Measurements from ENCODE around the gene PRDM11. TPM values are rescaled to one million over a fixed set of nuclear protein-coding genes. Genes with fewer than 3 reads are reported as not detected.

PRDM11 gene
- total and polyA plus RNA-seq, 4 donors = 0.64 to 6.9 (median 2.8) TPM

DNA sequence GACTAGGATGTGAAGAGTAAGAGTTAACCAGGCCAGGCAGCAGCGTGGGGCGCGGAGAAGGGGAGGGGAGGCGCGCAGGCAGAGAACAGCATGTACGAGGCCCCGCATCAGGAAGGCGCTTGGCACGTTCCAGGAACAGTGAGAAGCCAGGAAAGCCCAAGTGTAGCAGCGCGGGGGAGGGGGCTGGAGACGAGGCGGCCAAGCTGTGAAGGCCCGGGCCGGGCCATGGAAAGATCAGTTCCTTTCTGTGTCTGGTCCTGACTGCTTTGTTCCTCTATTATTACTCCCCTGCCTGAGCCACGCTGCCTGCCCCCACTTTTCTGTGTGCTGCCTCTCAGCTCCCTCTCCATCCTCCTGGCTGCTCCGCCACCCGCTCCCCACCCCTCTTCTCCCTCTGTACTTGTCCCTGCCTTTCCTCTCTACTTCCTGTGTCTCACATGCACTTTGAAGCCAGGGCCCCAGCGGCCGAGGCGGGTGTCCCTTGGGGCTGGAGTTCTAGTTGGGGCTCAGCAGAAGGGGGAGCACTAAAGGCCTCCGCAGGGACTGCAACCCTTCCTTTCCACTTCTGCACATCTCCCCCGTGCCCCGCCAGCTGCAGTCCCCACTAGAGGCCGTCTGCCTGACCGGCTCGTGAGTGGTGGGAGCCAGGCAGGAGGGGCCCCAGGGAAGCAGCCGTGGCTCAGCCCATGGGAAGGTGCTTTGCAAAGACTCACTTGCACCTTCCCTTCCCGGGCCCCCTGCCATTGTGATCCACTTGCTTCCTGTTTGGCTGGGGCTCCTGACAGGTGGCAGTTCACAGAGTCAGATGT is 63.7 kb downstream of the PRDM11 start:
- H3K4me3 ChIP-seq (ENCODE audit: low read depth in 1 of 3, low read length in 3 of 3) = no peak overlapping the region
- 74% methylated on average over 29 of the region's 29 CpGs for WGBS
- no peak for DNase-seq (ENCODE audit: low spot score)

More for the DNA sequence above, 63.7 kb downstream of the PRDM11 start:
- Histone ChIP-seq H3K27ac (ENCODE audit: low read depth in 1 of 2, low read length in 2 of 2) (peak overlapping the region in 1 of 2 donors; percentile 37), H3K9ac (ENCODE audit: low read depth in 1 of 2, low read length in 2 of 2) (no peak overlapping the region), H3K4me1 (ENCODE audit: control insufficient read depth in 4 of 4, insufficient read depth in 4 of 4, low read length in 3 of 4) (no peaks in the 10 kb centered on the region), H3K27me3 (ENCODE audit: control insufficient read depth in 4 of 4, insufficient read depth in 4 of 4, low read length in 3 of 4) (no peaks in the 10 kb centered on the region), H3K36me3 (ENCODE audit: control insufficient read depth in 4 of 4, insufficient read depth in 3 of 4, low read depth in 1 of 4, low read length in 3 of 4) (peaks cover 0 to 10% (median 2%) of the 10 kb centered on the region in 4 donors), H3K9me3 (ENCODE audit: control insufficient read depth in 4 of 4, low read length in 3 of 4) (no peaks in the 10 kb centered on the region)
- TF ChIP-seq CTCF (IDR thresholded peaks at IDR 0.05; ENCODE audit: low read depth, low read length, missing input control) = no peak
- no peak for TF ChIP-seq REST (IDR thresholded peaks at IDR 0.05)
- peak; percentile 78 for TF ChIP-seq SP1 (IDR thresholded peaks at IDR 0.05)
- no peak for TF ChIP-seq FOXA2 (IDR thresholded peaks at IDR 0.05)
- no peak for TF ChIP-seq YY1 (IDR thresholded peaks at IDR 0.05)
- TF ChIP-seq HNF4G (IDR thresholded peaks at IDR 0.05) = no peak
- peak in 1 of 2 donors; percentile 25 for TF ChIP-seq RAD21 (IDR thresholded peaks at IDR 0.05)
- TF ChIP-seq NR2F2 (IDR thresholded peaks at IDR 0.05) = no peak
- peak in 1 of 2 donors; percentile 11 for TF ChIP-seq RXRA (IDR thresholded peaks at IDR 0.05)
- no peak for TF ChIP-seq ZBTB33 (IDR thresholded peaks at IDR 0.05)
- no peak for TF ChIP-seq TAF1 (conservative IDR thresholded peaks at IDR 0.05)
- TF ChIP-seq GABPA (IDR thresholded peaks at IDR 0.05 in 1 of 2, conservative IDR thresholded peaks at IDR 0.05 in 1 of 2) = no peak
- no peak for TF ChIP-seq JUND (IDR thresholded peaks at IDR 0.05)
- TF ChIP-seq HNF4A (conservative IDR thresholded peaks at IDR 0.05) = no peak
- TF ChIP-seq FOXA1 (IDR thresholded peaks at IDR 0.05) = no peak
- TF ChIP-seq ATF3 (IDR thresholded peaks at IDR 0.05) = no peak
- no peak for TF ChIP-seq MAX (IDR thresholded peaks at IDR 0.05)

Measured in liver (tissue), 9 donors.